Measurements from ENCODE around the gene TMEM238. TPM values are rescaled to one million over a fixed set of nuclear protein-coding genes. Genes with fewer than 3 reads are reported as not detected.

The TMEM238 gene
- total and polyA plus RNA-seq, 9 of the 15 experiments (the other 6 are each of a cell fraction or from before 2014, with no cell fraction given), result 0.18 to 5.1 (median 1.3) TPM; not detected in 4

DNA sequence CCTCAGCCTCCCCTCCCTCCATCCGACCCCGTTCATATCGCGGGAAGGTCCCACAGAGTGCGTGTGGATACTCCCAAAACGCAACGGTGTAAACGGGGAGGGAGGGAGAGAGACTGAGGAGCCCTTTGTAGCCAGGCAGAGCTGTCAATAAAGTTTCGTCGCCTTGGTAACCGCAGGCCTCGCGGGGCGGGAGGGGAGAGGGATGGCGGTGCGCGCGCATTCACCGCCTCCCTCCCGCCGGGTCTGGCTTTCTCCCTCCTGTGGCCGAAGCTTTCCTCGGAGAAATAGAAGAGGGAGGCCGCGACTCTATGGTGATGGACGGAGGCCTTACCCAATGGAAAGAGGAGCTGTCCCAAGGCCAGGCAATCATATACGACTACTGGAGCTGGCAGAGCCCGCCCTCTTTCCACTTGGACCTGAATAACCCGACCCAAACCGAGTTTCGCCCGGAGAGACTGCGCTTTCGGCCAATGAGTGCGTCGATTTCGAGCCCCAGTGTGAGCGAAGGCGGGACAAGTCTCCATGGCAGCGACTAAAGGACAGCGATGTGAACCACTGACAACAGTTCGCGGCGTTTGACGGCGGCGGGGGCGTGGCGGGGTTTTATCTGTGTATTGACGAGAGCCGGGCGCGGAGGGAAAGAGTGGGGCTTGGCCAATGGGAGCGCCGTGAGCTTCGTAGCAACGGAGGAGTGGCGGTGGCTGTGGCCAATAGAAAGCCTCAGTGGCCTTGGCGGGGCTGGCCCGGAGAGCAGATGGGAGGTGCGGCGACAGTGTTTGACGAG, 44.8 kb downstream of the TMEM238 start, which contains the start of gene KMT5C (continued):
- peak; percentile 57 for TF ChIP-seq SMAD4 (CRISPR knock-in tag; conservative IDR thresholded peaks at IDR 0.05)
- no peak for TF ChIP-seq HDAC8 (tag; IDR thresholded peaks at IDR 0.05)
- peak; percentile 72 for TF ChIP-seq MEIS2 (IDR thresholded peaks at IDR 0.05; ENCODE audit: partially characterized antibody)
- TF ChIP-seq ZBTB1 (CRISPR knock-in tag; IDR thresholded peaks at IDR 0.05; ENCODE audit: borderline replicate concordance, low read depth), result no peak
- TF ChIP-seq, protein P1, sequence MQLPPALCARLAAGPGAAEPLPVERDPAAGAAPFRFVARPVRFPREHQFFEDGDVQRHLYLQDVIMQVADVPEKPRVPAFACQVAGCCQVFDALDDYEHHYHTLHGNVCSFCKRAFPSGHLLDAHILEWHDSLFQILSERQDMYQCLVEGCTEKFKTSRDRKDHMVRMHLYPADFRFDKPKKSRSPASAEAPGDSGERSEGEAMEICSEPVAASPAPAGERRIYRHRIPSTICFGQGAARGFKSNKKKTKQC (CRISPR knock-in tag; IDR thresholded peaks at IDR 0.05), result peak; percentile 53; the same call in 1 of the 2 replicates
- TF ChIP-seq CSDE1 (IDR thresholded peaks at IDR 0.05), result peak in 1 of 2 experiments; percentile 90; a peak in 2 of 4 replicates
- TF ChIP-seq, protein P2, sequence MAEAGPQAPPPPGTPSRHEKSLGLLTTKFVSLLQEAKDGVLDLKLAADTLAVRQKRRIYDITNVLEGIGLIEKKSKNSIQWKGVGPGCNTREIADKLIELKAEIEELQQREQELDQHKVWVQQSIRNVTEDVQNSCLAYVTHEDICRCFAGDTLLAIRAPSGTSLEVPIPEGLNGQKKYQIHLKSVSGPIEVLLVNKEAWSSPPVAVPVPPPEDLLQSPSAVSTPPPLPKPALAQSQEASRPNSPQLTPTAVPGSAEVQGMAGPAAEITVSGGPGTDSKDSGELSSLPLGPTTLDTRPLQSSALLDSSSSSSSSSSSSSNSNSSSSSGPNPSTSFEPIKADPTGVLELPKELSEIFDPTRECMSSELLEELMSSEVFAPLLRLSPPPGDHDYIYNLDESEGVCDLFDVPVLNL (CRISPR knock-in tag; IDR thresholded peaks at IDR 0.05; ENCODE audit: low read depth), result peak; percentile 52; the same call in 1 of the 2 replicates
- peak; percentile 75 for TF ChIP-seq KHSRP (IDR thresholded peaks at IDR 0.05)
- no peak for TF ChIP-seq ZNF507 (tag; conservative IDR thresholded peaks at IDR 0.05)
- no peak for TF ChIP-seq ZNF778 (CRISPR knock-in tag; IDR thresholded peaks at IDR 0.05)
- TF ChIP-seq ELK3 (CRISPR knock-in tag; IDR thresholded peaks at IDR 0.05), result no peak
- no peak; the same call in 1 of the 2 replicates for TF ChIP-seq MGA (IDR thresholded peaks at IDR 0.05)

Measured in K562 (cell line).